Uterus (tissue), 4 donors: ENCODE results near the gene C8A. TPM values are rescaled to one million over a fixed set of nuclear protein-coding genes. Genes with fewer than 3 reads are reported as not detected.

Source experiments
- DNase-seq, 2 donors: peaks; one replicate each; pipeline ENCODE4 v3.0.0-alpha.2; 2019 to 2020
- H3K27ac ChIP-seq, 2 donors: fragments of 200-600 bp; sonication (generic); 1 replicate in 1 of 2; 2 replicates in 1 of 2; pipeline ENCODE4 v1.5.1; 2016 to 2018
- H3K27me3 ChIP-seq, 2 donors: fragments of 200-600 bp; sonication (generic); one replicate each; pipeline ENCODE4 v1.5.1; 2018 to 2019; ENCODE audit warnings: control low read depth in 1 of 2
- H3K36me3 ChIP-seq, 2 donors: fragments of 200-600 bp; sonication (generic); one replicate each; pipeline ENCODE4 v1.5.1; 2019; ENCODE audit warnings: control low read depth in 1 of 2
- H3K4me1 ChIP-seq, 2 donors: fragments of 200-600 bp; sonication (generic); one replicate each; pipeline ENCODE4 v1.5.1; 2018 to 2019; ENCODE audit warnings: control low read depth in 1 of 2
- H3K4me3 ChIP-seq, 2 donors: fragments of 200-600 bp; sonication (generic); 1 replicate in 1 of 2; 2 replicates in 1 of 2; pipeline ENCODE4 v1.5.1; 2018 to 2019; ENCODE audit warnings: mild to moderate bottlenecking in 1 of 2
- H3K9me3 ChIP-seq, 2 donors: fragments of 200-600 bp; sonication (generic); one replicate each; pipeline ENCODE4 v1.5.1; 2019; ENCODE audit warnings: control low read depth in 1 of 2
- CTCF ChIP-seq, 4 experiments: fragments of 200-600 bp in 2 of 4; fragments of 450-650 bp in 2 of 4; sonication (generic) in 2 of 4; IDR thresholded peaks; one replicate each; pipeline ENCODE4 v1.5.1; 2016 to 2019; ENCODE audit warnings: antibody characterized with exemption in 4 of 4, mild to moderate bottlenecking in 2 of 4, moderate library complexity in 1 of 4
- POLR2A ChIP-seq, 2 donors: fragments of 450-650 bp; IDR thresholded peaks; one replicate each; pipeline ENCODE4 v1.6.1; 2016; ENCODE audit warnings: antibody characterized with exemption in 2 of 2, mild to moderate bottlenecking in 1 of 2, moderate library complexity in 1 of 2
- intact Hi-C: fragments of 100-400 bp; cut with DNase I; formaldehyde crosslinking; loops from one replicate; pipeline ENCODE4 v1.15.1; 2023; ENCODE audit warnings: low total_unique reads
- total RNA-seq, 4 donors: library from RNA; depleted of rRNA in 3 of 4; stranded (reverse); fragments of >200 nt in 3 of 4; gene quantifications; one replicate each; pipeline versions ENCODE4 v1.1.0 to v1.2.4, GENCODE V29; 2014 to 2023
- donor health status: DM: yes; HTN: yes; CAD: no.

C8A gene
- total RNA-seq, 4 donors from 2014 or later = not detected

GRCh38 chr1:56866656-56867055, 12.1 kb downstream of the C8A start:
- no peak for DNase-seq
- TF ChIP-seq POLR2A (IDR thresholded peaks at IDR 0.05) (no peak), CTCF (IDR thresholded peaks at IDR 0.05) (no peak)
- H3K4me1 ChIP-seq = no peaks in the 10 kb centered on the region
- no peaks in the 10 kb centered on the region for H3K36me3 ChIP-seq
- intact Hi-C loops = no loop called here
- no peak overlapping the region for H3K27ac ChIP-seq
- H3K27me3 ChIP-seq = no peaks in the 10 kb centered on the region
- no peak overlapping the region for H3K4me3 ChIP-seq
- H3K9me3 ChIP-seq = no peaks in the 10 kb centered on the region

DNA sequence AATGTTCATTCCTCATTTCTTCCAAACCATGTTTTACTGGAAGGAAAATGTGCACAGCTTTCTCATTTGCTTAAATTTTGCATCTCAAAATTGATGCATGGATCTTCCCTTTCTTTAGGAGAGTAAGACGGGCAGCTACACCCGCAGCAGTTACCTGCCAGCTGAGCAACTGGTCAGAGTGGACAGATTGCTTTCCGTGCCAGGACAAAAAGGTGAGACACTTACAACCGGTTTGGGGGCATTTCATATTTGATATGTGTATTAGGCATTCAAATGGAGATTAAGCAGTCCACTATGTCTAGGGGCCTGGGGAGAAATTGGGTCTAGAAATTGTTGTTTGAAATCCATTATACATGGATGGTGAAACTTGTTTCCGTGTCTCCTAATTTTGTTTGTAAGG, 12.9 kb downstream of the C8A start:
- no peaks in the 10 kb centered on the region for H3K9me3 ChIP-seq
- H3K27ac ChIP-seq = no peak overlapping the region
- no peaks in the 10 kb centered on the region for H3K27me3 ChIP-seq
- TF ChIP-seq POLR2A (IDR thresholded peaks at IDR 0.05) (no peak), CTCF (IDR thresholded peaks at IDR 0.05) (no peak)
- no peak for DNase-seq
- H3K4me1 ChIP-seq = no peaks in the 10 kb centered on the region
- no peak overlapping the region for H3K4me3 ChIP-seq
- intact Hi-C loops = no loop called here
- H3K36me3 ChIP-seq = no peaks in the 10 kb centered on the region

- TF ChIP-seq CTCF (IDR thresholded peaks at IDR 0.05) = no peak
- no peak for TF ChIP-seq POLR2A (IDR thresholded peaks at IDR 0.05)
- intact Hi-C loops = no loop called here
- H3K27ac ChIP-seq = no peak overlapping the region
- H3K27me3 ChIP-seq = no peaks in the 10 kb centered on the region
- H3K9me3 ChIP-seq = no peaks in the 10 kb centered on the region
- no peaks in the 10 kb centered on the region for H3K36me3 ChIP-seq
- H3K4me1 ChIP-seq = no peaks in the 10 kb centered on the region
- DNase-seq = no peak
- H3K4me3 ChIP-seq = no peak overlapping the region
Observed at GRCh38 chr1:56868761-56869160, 14.2 kb downstream of the C8A start.

DNA sequence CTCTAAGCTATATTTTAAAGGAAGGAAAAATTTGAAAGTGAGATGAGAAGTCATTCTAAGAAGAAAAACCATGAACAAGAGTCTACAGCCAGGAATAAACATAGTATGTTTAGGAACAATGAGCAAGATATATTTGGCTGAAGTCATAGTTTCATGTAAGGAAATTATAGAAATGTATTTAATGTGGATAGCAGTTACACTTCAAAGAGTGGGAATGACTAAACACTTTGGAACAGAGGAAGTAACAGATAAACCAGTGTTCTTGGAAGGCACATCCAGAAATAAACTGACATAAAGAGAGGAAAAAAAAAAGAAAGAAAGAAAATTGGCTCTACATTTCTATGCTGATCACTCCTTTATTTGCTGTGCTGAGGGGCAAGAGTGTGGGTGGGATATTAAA, 18.0 kb downstream of the C8A start:
- no peaks in the 10 kb centered on the region for H3K36me3 ChIP-seq
- H3K4me1 ChIP-seq = no peaks in the 10 kb centered on the region
- no peak overlapping the region for H3K4me3 ChIP-seq
- intact Hi-C loops = no loop called here
- H3K27me3 ChIP-seq = no peaks in the 10 kb centered on the region
- no peak overlapping the region for H3K27ac ChIP-seq
- no peaks in the 10 kb centered on the region for H3K9me3 ChIP-seq
- TF ChIP-seq POLR2A (IDR thresholded peaks at IDR 0.05) = no peak
- TF ChIP-seq CTCF (IDR thresholded peaks at IDR 0.05) = no peak
- DNase-seq = no peak

GRCh38 chr1:56873213-56873612, 18.6 kb downstream of the C8A start:
- H3K4me3 ChIP-seq = no peak overlapping the region
- intact Hi-C loops = no loop called here
- H3K27ac ChIP-seq = no peak overlapping the region
- no peaks in the 10 kb centered on the region for H3K4me1 ChIP-seq
- no peaks in the 10 kb centered on the region for H3K36me3 ChIP-seq
- no peaks in the 10 kb centered on the region for H3K9me3 ChIP-seq
- H3K27me3 ChIP-seq = no peaks in the 10 kb centered on the region
- no peak for TF ChIP-seq POLR2A (IDR thresholded peaks at IDR 0.05)
- no peak for TF ChIP-seq CTCF (IDR thresholded peaks at IDR 0.05)
- no peak for DNase-seq
